ENCODE measurements around the gene POLG.

DNA sequence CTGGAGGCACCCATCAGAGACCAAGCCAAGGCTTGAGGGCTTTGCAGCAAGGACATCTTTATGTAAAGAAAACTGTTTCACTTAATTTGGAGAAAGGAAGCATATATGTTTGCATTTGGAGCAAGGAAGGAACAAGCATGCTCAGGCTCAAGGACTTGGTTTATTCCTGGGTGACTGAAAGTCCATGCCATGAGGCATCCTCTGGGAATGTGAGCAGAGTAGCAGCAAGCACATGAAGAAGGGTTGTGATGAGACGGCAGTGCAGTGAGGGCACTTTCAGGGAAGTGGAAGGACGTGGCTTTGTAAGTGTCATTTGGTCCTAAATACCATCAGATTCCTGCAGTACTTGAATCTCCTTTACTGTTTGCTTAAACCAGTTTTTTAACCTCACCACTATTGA is 26.8 kb downstream of the POLG start:
- TF ChIP-seq CTCF (IDR thresholded peaks at IDR 0.05): no peak
- TF ChIP-seq CHD2 (IDR thresholded peaks at IDR 0.05; ENCODE audit: low read length, partially characterized antibody): no peak
- TF ChIP-seq SMC3 (IDR thresholded peaks at IDR 0.05; ENCODE audit: low read depth, low read length): no peak
- no peak for TF ChIP-seq POLR2AphosphoS5 (IDR thresholded peaks at IDR 0.05; ENCODE audit: low read depth, low read length)

Data from SK-N-SH (cell line).